ENCODE data around the gene SRL. TPM values are rescaled to one million over a fixed set of nuclear protein-coding genes. Genes with fewer than 3 reads are reported as not detected.

The SRL gene
- total and polyA plus RNA-seq, 2 of the 8 experiments (the other 6 are each of a cell fraction or from before 2014, with no cell fraction given), result 0.05 TPM; not detected in 1

DNA sequence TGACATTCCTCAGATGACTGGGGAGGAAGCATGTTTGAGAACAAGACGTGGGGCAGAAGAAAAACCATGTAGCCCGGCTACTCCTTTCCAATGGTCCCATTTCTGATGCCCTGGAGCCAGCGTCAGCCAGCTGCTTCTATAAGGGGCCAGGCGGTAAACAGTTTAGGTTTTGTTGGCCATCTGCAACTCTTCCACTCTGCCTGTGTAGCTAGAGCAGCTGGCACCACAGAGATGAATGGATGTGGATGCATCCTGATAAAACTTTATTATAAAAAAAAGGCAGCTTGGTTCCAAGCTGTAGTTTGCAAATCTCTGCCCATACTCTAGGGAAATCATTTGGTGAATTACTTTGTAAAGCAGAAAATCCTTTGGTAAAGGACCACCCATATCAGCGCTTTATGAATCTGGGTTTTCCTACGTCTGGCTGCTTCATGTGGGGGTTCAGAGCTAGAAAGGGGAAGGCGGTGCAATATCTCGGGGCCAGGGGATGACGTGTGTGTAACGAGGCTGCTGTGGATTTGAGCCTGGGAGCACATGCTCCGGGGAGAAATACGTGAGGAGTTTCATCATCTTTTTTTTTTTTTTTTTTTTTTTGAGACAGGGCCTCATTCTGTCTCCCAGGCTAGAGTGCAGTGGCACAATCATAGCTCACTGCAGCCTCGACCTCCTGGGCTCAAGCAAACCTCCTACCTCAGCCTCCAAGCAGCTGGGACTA, 3.4 kb upstream of the SRL start (continued):
- TF ChIP-seq, protein P1, sequence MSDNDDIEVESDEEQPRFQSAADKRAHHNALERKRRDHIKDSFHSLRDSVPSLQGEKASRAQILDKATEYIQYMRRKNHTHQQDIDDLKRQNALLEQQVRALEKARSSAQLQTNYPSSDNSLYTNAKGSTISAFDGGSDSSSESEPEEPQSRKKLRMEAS (IDR thresholded peaks at IDR 0.05), result no peak
- no peak for TF ChIP-seq SUZ12 (IDR thresholded peaks at IDR 0.05; ENCODE audit: low read length)

Data from H1 (cell line).